HepG2 (cell line): ENCODE measurements around the gene PLOD3.

Source experiments
- ADNP ChIP-seq: sonication (generic); formaldehyde crosslinking; IDR thresholded peaks from 2 replicates; pipeline ENCODE4 v1.4.0; 2020; ENCODE audit warnings: missing genetic modification reagents
- GZF1 ChIP-seq: sonication (generic); formaldehyde crosslinking; IDR thresholded peaks from 2 replicates; pipeline ENCODE4 v1.5.1; 2020; ENCODE audit warnings: mild to moderate bottlenecking, missing genetic modification reagents
- NR1H2 ChIP-seq: sonication (generic); formaldehyde crosslinking; IDR thresholded peaks from 2 replicates; pipeline ENCODE4 v1.8.1; 2022; ENCODE audit warnings: low read depth, missing genetic modification reagents, borderline replicate concordance
- SETDB1 ChIP-seq: sonication (generic); formaldehyde crosslinking; IDR thresholded peaks from 2 replicates; pipeline ENCODE4 v1.5.1; 2020; ENCODE audit warnings: missing genetic modification reagents, mild to moderate bottlenecking, borderline replicate concordance
- TF ChIP-seq, protein P1 (sequence below): sonication (generic); formaldehyde crosslinking; IDR thresholded peaks from 2 replicates; pipeline ENCODE4 v1.5.0; 2020; ENCODE audit warnings: mild to moderate bottlenecking, missing genetic modification reagents, moderate library complexity

DNA sequence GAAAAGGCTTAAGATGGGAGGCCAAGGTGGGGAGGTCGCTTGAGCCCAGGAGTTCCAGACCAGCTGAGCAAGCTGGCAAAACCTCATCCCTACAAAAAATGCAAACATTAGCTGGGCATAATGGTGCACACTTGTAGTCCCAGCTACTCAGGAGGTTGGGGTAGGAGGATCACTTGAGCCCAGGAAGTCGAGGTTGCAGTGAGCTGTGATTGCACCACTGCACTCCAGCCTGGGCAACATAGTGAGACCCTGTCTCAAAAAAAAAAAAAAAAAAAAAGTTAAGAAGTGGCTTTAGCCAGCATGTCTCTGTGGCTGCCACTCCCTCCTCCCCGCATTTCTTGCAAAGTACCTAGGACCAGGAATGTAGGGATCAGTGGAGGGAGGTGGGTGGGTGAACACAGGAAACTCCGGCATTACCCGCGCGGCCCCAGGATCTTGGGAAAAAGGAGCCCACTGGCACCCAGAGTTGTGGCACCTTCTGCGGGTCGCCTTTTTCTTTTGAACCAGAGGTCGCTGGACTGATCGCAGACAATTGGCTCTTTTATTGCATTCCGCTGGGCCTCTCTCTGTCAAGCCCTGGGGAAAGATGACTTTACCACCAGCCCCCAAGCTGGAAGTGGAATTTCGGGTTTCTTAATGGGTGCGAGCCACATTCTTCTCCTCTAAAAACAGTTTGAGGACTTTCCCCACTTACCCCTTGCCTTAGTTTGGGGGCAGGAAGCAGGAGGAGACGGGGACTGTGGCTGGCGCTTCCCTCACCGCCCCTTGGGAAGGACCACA, 55.5 kb downstream of the PLOD3 start:
- TF ChIP-seq ADNP (CRISPR knock-in tag) (no peak), SETDB1 (CRISPR knock-in tag) (no peak), GZF1 (CRISPR knock-in tag) (no peak), NR1H2 (CRISPR knock-in tag) (no peak)
- TF ChIP-seq, protein P1, sequence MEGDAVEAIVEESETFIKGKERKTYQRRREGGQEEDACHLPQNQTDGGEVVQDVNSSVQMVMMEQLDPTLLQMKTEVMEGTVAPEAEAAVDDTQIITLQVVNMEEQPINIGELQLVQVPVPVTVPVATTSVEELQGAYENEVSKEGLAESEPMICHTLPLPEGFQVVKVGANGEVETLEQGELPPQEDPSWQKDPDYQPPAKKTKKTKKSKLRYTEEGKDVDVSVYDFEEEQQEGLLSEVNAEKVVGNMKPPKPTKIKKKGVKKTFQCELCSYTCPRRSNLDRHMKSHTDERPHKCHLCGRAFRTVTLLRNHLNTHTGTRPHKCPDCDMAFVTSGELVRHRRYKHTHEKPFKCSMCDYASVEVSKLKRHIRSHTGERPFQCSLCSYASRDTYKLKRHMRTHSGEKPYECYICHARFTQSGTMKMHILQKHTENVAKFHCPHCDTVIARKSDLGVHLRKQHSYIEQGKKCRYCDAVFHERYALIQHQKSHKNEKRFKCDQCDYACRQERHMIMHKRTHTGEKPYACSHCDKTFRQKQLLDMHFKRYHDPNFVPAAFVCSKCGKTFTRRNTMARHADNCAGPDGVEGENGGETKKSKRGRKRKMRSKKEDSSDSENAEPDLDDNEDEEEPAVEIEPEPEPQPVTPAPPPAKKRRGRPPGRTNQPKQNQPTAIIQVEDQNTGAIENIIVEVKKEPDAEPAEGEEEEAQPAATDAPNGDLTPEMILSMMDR (CRISPR knock-in tag), result no peak
